AG08396 (cell line): ENCODE results near the gene LTF.
A peak's percentile ranks its signal among the peaks of the same experiment; 100 is the strongest.
"Not testable (repeated sequence)": the region's sequence is repeated elsewhere in the genome, so short reads cannot be mapped to it uniquely, and the experiment has no call there.

Experiments used
- DNase-seq: peaks from one replicate; pipeline ENCODE4 v3.0.0; 2012; ENCODE audit warnings: low spot score, mixed read lengths

LTF gene

GRCh38 chr3:46412786-46413298 lies 51.9 kb downstream of the LTF start:
- DNase-seq: no peak

- no peak for DNase-seq
Observed at GRCh38 chr3:46411271-46411670, 53.4 kb downstream of the LTF start.

GRCh38 chr3:46410669-46411068 lies 54.0 kb downstream of the LTF start:
- no peak for DNase-seq

DNA sequence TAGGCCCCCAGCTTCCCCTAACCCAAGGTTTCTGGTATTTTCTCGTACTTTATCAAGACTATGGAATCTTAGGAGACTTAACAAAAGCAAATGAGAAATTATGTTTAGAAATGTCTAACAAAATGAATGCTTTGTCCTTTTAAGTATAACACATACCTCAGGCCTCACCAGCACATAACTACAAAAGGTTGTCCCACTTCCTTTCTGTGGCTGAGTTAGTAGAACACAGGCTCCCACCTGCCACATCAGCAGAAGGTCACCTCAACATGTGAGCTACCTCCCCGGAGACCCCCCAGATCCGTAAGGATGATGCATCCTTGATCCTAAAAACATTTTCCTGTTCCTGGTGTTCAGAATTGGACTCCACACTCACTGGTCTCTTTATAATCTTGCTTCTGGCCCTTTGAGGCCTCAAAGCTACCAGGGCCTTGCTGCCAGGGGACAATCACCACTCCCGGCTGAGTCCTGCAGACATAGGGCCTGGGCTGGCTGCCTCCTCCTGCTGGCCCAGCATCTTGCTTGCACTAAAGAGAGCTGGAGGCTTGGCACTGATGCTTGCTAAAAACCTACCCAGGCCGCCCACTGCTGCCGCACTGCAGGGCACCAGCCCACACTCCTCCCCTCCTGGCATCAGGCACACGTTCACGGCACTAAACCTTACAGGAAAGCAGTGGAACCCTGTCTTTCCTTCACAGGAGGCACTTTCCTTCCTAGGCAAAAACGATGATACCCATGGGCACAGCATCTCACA lies 54.8 kb downstream of the LTF start:
- no peak for DNase-seq

DNA sequence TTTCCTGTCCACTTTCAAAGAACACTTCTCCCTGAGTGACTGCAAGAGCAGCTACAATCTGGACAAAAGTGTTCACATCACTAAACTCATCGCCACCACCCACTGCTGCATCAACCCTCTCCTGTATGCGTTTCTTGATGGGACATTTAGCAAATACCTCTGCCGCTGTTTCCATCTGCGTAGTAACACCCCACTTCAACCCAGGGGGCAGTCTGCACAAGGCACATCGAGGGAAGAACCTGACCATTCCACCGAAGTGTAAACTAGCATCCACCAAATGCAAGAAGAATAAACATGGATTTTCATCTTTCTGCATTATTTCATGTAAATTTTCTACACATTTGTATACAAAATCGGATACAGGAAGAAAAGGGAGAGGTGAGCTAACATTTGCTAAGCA lies 55.9 kb downstream of the LTF start:
- DNase-seq: no peak

- no peak for DNase-seq
Observed at GRCh38 chr3:46407970-46408369, 56.7 kb downstream of the LTF start.

DNA sequence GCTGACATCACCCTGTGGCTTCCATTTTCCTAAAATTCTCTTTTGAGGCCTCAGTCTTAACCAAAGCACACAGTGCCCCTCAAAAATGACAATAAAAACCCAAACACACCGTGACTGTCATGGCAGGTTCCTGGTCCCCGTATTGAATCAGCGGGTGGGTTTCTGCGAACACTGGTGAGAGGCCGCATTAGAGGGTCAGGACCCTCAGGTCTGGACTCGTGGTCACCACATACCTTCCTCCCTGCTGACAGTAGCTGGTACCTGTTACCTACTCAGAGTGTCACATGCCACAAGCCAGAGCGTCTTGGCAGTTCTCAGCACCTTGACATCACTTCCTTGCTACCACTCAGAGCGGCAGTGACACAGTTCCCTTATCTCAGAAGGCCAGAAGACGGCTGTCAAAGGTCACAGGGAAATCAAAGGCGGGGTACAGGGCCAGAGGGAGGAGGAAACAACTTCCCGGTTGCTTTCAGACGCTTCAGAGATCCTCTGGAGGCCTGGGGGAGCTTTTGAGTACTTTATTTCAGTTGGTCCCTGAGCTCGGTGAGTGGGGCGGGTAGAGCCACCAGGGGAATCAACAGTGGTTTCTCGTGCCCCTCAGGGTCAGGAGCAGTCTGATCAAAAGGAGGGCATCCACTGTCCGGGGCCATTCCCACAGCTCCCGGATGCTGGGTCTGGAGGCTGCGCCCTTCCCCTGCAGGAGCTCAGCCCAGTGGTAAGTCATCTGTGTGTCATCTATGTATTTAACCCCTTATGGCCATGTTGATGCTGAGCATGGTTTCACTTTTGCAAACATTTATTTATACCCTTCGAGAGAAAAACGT lies 57.7 kb downstream of the LTF start, which contains the start of the genes CCR5AS and CCRL2:
CCR5AS (minus strand) TSS at position 279 of the 824 bp plus-strand sequence.
CCRL2 (plus strand) TSS at position 472 of the 824 bp plus-strand sequence. CDS start 821 bp downstream, outside the sequence.
- peak; percentile 55 for DNase-seq

DNA sequence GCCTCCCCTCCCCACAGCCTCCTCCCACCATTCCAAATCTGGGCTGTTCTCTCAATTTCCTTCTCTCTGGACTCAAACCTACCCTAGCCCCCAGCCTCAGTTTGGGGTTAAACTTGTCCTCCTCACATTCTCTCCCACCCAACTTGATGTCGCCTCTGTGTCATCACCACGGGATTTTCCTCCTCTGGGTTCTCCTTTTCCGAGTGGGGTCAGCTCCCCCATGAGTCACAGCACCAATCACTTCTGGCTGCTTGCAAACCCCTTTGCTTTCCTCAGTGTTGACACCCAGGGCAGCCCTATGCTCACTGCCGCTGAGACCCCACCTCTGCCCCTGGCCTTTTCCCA lies 58.3 kb downstream of the LTF start:
- DNase-seq: no peak

DNA sequence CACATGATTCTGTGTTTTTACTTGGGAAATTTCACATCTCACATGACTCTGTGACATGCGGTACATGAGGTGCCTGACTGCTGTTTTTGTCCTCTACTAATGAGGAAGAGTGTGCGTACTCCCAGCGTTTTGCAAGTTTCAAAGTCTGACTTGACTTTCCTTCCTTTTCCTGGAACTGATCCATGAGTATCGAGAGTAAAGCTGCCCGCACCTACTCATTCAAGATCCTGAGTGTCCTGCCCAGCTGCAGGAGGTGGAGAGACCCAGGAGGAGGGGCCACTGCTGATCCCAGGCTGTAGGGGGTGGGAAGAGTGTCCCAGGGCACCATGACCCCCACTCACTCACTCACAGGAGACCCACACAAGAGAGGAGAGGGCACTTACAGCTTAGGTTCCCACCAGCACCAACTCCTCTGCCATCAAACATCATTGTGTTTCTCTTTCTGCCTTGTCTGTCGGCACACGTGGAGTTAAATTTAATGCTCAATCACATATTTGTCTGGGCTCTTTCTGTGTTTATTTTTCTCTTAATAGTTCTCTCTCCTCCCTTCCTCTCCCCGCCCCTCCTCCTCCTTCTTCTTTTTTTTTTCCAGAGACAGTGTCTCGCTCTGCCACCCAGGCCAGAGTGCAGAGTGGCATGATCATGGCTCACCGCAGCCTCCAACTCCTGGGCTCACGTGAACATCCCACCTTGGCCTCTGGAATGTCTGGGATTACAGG lies 59.2 kb downstream of the LTF start:
- DNase-seq: no peak

DNA sequence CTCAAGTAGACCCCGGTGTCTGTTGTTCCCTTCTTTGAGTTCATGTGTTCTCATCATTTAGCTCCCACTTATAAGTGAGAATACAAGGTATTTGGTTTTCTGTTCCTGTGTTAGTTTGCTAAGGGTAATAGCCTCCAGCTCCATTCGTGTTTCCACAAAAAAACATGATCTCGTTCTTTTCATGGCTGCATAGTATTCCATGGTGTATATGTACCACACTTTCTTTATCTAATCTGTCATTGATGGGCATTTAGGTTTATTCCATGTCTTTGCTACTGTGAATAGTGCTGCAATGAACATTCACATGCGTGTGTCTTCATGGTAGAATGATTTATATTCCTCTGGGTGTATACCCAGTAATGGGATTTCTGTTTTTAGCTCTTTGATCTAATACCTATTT lies 61.8 kb downstream of the LTF start:
- not testable (repeated sequence) for DNase-seq

- no peak for DNase-seq
Observed at GRCh38 chr3:46401579-46401978, 63.1 kb downstream of the LTF start.

DNA sequence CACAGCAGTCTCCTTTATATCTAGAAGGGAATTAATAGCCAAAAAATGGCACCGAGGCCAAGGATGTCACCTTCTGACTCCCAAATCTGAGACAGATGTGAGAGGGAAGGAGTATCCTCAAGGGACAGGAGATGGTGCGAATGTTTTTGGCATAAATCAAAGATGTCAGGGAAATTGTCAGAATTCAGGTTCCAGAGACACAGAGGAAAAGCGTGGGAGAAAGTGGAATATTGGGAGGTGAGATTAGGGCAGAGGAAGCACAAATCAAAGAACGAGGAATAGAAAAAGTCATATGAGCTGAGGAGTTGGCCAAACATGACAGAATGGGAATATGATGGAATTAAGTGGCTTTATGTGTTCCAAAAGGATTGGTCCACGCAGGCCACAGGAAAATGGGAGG lies 63.9 kb downstream of the LTF start:
- DNase-seq: no peak

DNA sequence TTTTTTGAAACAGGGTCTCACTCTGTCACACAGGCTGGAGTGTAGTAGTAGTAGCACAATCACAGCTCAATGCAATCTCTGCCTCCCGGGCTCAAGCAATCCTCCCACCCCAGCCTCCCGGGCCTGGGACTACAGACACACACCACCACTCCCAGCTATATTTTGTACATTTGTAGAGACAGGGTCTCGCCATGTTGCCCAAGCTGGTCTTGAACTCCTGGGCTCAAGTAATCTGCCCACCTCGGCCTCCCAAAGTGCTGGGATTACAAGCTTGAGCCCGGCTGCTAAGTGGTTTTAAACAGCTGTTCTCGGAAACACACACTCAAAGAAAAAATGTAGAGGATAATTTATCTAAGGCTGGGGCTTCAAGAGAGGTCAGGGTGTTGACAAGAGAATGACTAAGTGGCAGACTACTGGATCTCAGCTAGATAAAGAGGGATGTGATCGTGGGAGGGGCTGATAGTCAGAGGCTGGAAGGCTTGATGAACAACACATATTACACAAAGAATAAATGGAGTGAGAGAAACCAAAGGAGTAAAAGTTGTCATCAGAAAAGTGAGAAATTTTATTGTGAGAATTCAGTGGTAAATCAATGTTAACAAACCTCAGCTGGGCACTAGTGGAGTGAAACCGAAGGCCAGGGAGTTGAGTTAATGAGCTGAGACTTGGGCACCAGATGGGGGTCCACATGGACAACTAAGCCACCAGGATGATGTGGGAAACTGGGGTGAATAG lies 64.5 kb downstream of the LTF start:
- DNase-seq: peak; percentile 20

- DNase-seq: no peak
Observed at GRCh38 chr3:46399557-46399956, 65.1 kb downstream of the LTF start.

- DNase-seq: no peak
Observed at GRCh38 chr3:46399098-46399497, 65.6 kb downstream of the LTF start.

GRCh38 chr3:46398186-46398955 lies 66.3 kb downstream of the LTF start:
- no peak for DNase-seq

DNA sequence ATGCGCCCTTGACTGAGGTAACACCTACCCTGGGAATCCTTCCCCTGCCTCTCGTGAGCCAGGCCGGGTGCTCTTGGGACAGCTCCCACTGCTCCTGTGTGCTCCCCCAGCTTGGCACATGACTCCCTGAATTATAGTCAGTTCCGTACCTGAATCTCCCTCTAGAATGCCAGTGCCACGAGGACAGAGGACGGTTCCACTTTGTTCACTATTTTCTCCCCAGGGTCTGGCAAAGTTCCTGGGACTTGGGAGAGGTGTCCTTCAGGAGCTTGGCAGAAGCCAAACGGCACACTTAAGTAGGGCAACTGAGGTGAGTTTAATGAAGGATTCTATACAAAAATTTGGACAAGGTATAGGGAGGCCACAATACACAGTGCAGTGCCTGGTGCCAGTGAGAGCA lies 67.6 kb downstream of the LTF start:
- DNase-seq: no peak

GRCh38 chr3:46395766-46396530 lies 68.8 kb downstream of the LTF start:
- no peak for DNase-seq

- DNase-seq: no peak
Observed at GRCh38 chr3:46395210-46395661, 69.5 kb downstream of the LTF start.
